GM08714 (cell line): ENCODE measurements around the gene DNMBP.
"Not testable (repeated sequence)": the region's sequence is repeated elsewhere in the genome, so short reads cannot be mapped to it uniquely, and the experiment has no call there.

Experiments
- H3K4me3 ChIP-seq: fragments of 200-500 bp; sonication (Bioruptor generic); 2 replicates; pipeline ENCODE4 v1.5.1; 2014; ENCODE audit warnings: mild to moderate bottlenecking, low read length, inconsistent platforms
- ZNF274 ChIP-seq: IDR thresholded peaks from 2 replicates; pipeline ENCODE4 v1.6.1; 2012; ENCODE audit warnings: mild to moderate bottlenecking, low read depth, low read length

DNMBP gene

DNA sequence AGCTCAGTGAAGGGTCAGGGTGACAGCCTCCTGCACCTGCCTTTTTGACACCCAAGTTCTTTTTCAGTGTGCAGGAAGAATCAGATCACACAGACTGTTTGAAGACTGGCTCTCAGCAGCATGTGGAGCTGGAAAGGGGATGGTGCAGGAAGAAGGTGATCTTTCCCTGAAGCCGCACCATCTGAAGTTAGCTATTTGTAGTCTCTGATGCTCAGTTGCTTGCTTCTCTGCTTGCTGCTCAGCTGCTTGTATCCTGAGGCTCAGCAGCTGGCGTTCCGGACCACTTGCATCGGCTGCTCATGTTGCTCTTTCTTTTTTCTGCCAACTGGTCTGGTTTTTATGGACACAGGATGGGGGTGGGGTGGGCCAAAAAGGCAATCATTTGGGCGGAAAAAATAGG lies 15.8 kb upstream of the DNMBP start:
- no peak overlapping the region for H3K4me3 ChIP-seq
- TF ChIP-seq ZNF274, result no peak

DNA sequence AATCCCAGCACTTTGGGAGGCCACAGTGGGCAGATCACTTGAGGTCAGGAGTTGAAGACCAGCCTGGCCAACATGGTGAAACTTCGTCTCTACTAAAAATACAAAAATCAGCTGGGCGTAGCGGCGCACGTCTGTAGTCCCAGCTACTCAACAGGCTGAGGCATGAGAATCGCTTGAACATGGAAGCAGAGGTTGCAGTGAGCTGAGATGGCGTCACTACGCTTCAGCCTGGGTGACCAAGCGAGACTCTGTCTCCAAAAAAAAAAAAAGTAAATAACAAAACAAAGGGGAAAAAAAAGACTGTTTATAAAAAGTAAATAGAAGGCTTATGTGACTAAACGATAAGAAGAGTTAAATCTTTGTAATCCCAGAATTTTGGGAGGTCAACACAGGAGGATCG lies 15.0 kb upstream of the DNMBP start:
- TF ChIP-seq ZNF274, result no peak

DNA sequence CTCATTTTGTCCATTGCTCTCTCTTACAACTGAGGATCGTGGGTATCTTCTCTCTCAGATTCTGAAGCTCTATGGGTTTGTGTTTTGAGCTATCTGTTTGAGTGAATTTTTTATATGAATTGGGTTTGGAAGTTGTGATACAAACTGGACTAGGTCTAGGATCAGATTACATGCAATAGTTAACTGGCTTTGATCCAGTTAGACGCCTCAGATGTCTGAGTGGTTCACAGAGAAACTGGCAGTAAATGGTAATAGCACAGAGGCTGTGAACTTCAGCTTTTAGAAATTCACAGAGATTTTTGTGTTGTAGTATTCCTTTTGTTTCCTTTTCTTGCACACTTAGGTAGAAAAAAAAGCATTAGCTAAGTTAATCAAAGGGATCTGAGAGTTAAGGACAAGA lies 12.7 kb upstream of the DNMBP start:
- no peak for TF ChIP-seq ZNF274
- no peak overlapping the region for H3K4me3 ChIP-seq

More for the DNA sequence above, 15.0 kb upstream of the DNMBP start:
- no peak overlapping the region for H3K4me3 ChIP-seq

DNA sequence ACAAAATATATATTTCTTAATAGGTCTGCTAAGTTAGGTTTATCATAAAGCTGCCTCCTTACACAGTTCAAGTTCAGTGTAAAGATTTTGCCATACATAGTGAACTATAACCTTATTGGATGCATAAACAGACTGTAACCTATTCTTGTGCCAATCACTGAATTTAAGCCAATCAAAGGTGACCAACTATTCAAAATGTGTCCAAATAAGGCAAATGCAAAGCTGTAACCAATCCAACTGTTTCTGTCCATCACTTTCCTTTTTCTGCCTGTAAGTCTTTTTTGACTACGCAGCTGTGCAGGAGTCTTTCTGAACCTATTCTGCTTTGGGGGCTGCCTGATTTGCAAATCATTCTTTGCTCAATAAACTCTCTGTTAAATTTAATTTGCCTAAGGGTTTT lies 11.6 kb upstream of the DNMBP start:
- TF ChIP-seq ZNF274, result no peak
- H3K4me3 ChIP-seq, result no peak overlapping the region

DNA sequence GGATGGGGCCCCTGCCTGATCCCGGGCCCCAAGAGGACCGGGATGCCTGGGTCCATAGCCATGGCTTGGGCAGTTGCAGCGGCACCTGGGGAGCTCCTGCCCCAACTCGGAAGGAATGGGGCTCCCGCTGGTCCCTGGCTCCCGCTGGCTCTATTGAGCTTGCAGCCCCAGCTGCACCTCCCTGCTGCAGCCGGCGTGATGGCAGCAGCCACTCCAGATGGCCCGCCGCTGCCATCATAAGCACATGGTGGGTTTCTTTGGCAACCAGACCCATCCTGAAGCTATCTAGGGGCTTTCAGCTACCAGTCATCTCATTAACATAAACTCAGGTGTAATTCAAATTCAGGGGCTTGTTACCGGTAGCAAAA lies 11.1 kb upstream of the DNMBP start:
- H3K4me3 ChIP-seq, result no peak overlapping the region; the same call in 1 of the 2 replicates
- TF ChIP-seq ZNF274, result no peak

DNA sequence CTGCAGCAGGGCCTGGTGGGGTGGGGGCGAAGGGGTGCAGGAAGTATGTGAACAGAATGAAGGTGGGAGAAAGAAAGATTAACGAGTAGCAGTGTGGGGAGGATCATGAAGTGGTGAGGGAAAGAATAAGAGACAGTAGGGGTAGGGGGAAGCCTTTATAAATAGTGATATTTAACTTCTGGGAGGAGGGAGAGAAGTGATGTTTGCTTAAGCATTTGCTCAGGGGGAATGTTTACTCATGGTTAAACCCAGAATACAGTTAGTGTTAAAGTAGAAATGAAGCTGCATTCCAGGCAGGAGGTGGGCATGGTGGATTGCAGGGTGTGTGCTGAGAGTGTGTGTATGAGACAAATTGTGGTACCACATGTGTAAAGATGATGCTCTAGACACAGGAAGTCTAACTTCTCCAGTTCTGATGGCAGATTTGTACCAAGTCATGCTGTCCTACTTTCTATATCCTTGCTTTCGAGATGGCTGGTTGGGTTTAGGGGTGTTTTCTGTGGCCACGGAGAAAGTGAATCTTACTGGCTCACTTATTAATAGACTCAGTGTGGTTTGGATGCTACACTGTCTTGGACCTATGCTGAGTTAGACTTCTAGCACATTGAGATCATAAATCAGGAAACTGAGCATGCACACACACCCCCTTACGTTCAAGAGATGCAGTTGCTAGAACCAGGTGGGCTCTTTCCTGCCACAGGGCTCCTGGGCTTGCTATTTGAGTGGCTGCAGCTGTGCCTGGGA lies 10.6 kb upstream of the DNMBP start:
- no peak for TF ChIP-seq ZNF274
- no peak overlapping the region; the same call in 1 of the 2 replicates for H3K4me3 ChIP-seq

DNA sequence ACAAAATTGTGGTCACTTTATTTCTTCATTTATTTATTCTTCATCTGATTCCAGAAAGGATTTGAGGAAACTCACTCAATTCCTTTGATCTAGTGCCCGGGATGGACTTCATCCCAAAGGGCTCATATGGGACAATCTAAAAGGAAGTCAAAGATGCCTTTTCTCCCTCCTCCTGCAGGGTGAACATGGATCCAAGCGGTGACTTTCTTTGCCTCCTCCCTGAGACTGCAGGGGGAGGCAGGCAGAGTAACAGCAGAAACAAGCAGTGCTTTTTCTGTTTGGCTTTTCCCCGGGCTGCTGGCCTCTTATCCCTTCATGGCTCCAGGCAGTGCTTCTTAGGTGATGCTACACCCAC lies 10.0 kb upstream of the DNMBP start:
- no peak overlapping the region for H3K4me3 ChIP-seq
- TF ChIP-seq ZNF274, result no peak

DNA sequence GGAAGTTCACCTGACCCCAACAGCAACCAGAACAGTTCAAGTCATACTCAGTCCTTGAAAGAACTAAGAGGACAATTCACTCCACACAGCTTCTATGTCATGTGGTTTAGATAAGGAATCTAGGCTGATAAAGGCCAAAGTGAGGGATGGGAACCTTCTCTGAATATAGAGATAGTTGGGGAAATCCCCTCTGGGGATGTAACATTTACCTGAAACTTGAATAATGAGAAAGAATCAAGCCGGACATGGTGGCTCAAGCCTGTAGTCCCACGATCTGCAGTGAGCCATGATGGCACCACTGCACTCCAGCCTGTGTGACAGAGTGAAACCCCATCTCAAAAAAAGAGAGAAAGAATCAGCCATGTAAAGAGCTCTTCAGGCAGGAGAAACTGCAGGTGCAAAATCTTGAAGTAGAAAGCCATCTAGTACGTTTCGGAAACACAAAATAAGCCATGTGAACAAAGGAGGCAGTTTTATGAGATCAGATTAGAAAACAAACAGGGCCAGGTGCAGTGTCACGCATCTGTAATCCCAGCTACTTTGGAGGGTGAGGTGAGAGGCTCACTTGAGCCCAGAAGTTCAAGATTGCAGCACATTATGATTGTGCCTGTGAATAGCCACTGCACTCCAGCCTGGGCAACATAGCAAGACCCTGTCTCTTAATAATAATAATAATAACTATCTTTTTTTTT lies 4.5 kb upstream of the DNMBP start:
- H3K4me3 ChIP-seq, result no peak overlapping the region
- TF ChIP-seq ZNF274, result no peak

DNA sequence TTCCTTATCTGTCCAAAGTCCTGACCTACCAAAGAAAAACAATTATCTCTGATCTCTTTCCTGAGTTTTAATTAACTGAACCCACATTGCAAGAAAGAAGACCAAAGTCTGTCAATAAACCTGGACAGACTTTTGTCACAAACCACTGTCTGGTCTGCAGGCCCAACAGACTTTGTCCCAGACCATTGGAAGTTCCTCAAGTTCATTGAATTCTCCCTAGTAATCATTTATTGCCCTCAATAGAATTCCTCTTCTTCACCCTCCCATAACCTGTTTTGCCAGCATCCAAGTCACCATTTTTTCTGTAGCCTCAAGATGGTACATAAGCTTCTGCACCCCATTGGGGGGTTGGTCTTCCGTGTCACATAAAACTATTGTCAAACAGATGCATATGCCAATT lies 3.9 kb upstream of the DNMBP start:
- H3K4me3 ChIP-seq, result no peak overlapping the region
- no peak for TF ChIP-seq ZNF274

DNA sequence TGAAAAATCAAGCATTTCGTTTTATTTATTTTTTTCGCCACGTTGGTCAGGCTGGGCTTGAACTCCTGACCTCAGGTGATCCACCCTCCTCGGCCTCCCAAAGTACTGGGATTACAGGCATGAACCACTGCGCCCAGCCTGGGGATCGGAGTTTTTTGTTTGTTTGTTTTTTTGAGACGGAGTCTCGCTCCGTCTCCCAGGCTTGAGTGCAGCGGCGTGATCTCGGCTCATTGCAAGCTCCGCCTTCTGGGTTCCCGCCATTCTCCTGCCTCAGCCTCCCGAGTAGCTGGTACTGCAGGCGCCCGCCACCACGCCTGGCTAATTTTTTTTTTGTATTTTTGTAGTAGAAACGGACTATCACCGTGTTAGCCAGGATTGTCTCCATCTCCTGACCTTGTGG lies 2.2 kb upstream of the DNMBP start:
- H3K4me3 ChIP-seq, result not testable (repeated sequence)

DNA sequence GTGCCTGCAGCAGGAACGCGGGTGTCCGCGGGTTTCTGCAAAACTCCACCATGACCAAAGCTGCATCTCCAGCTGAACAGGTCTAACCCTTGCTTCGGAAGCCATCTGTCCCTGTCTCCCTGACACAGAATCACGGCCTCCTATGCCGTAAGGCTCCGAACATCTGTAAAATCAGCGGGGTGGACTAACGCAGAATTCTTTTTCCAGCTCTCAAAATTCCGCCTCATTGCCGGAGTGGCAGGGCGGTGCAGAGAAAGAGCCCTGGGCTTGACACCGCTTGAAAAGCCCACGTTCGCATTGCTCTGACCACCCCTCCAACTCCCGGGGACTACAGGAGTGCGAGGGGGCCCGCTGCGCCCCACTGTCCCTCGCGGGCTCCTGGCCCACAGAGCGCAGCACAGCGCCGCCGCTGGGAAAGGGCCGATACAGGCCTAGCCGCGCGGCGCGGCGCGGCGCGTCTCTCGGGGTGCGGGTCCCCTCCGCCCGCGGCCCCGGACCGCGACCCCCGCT lies 409 bp downstream of the DNMBP start:
- peak overlapping the region; percentile 85 for H3K4me3 ChIP-seq
- TF ChIP-seq ZNF274, result no peak

DNA sequence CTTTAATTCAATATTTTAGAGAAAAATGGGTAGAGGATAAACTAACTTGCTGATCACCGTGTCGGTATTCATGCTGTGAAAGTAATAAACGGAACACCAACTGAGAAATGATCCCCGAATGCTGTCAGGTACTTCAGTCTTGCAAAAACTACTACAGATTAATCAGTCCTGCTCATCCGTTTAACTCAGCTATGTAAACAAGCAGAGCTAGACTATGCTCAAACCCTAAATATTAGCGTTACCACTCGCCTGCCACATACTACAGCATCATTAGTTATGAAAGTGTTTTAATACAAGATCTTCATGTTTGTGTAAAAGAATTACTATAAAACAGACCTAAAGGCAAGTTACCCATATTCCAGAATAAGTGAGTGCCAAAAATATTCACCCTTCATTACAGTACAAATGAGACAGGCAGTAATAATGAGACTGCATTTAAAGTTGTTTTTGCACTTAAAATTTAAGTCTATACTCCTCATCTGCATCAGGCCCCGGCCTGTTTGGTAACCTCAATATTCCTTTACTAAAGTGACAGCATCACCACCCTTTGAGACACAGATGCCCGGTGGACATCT lies 952 bp downstream of the DNMBP start:
- peak overlapping the region; percentile 85 for H3K4me3 ChIP-seq

DNA sequence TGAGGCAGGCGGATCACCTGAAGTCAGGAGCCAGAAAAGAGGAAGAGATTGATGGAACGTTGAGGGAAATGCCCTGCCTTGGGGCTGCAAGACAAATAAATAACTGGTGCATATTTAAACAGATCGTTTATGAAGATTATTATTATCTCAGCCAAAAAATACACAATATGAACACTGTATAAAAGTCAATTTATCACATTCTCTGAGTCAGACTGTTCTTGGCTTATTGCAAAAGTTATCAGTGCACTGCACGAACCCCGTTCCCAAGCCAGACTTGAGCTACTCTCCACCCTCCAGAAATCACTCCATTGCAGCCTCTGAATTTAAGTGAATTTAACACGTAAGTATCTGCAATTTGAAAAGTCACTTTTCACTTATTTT lies 1.6 kb downstream of the DNMBP start:
- TF ChIP-seq ZNF274, result no peak
- peak overlapping the region; percentile 85 for H3K4me3 ChIP-seq

More for the DNA sequence above, 952 bp downstream of the DNMBP start:
- no peak for TF ChIP-seq ZNF274

DNA sequence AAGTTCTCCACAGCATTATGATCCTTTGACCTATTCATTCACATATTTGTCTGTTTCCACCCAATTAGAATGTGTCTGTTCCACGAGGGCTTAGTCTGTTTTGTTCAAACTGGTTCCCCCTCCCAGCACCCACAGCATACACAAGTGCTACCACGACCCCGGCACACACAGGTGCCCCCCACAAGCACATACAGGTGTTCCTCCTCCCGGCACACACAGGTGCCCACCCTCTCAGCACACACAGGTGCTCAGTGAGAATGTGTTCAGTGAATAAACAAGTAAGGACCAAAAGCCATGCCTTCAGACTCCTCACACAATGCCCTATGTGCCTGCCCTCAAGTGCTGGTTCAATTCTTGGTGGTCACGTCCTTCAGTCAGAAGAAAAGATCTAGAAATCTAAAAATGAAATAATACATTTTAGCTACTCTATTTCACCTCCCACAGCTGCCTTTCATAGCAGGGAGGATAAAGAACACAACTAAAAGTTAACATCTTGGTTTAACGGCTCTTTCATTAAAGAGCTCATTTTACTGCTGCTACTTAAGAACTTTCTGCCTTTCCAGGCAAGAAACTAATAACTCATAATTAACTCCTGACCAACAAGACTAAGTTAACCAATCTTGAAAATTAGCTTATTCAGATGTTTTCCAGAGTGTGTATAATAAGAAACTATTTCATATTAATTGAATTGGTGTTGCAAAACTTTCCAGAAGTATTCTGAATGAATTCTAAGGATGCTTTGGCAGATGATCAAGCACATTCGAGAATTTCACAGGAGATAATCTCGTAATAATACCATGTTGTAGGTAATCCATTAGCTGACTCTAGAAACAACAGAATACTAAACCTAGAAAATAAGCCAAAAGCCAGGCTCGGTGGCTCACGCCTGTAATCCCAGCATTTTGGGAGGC lies 2.3 kb downstream of the DNMBP start:
- H3K4me3 ChIP-seq, result peak overlapping the region; percentile 85
- no peak for TF ChIP-seq ZNF274
